Measurements from ENCODE around the gene D2HGDH.

- TF ChIP-seq CTCF (IDR thresholded peaks at IDR 0.05) (no peak), POLR2A (IDR thresholded peaks at IDR 0.05) (no peak)
These were observed 3.7 kb downstream of the D2HGDH start for GRCh38 chr2:241738040-241738686.

Data from uterus (tissue), 2 donors.